Measurements from ENCODE around the gene ECSIT.

DNA sequence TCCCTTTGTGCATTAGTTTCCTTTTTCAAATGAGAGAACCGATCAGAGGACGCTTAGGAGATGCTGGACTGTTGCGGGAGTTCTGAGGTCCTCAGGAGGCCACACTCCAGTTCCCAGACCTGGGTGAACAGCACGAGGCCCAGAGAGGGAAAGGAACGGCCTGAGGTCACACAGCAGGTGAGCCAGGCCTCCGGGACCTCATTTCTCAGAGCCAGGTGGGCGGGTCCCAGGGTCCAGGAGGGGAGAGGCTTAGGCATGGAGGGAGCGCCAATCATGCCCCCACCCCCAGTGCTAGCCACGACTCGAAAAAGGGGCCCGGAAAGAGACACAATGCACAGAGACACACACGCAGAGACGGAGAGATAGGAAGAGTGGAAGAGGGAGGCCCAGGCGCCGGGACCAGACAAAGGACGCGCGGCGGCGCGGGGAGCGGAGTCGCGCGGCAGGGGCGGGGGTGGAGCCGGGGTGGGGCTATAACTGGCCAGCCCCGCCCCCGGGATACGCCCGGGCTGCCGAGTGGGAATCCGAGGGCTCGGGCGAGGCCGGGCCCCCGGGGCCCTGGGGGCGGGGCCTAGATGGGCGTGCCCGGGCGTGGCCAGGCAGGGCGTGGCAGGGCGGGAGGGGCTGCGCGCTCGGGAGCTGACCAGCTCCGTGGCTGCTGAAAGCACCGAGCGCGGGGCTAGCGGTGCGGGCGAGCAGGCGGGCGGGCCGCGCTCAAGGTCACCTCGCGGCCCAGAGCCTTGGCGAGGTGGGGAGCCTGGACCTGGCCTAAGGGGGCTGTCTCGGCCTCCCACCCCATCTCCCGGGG, 49.6 kb downstream of the ECSIT start:
- TF ChIP-seq ZNF70 (CRISPR knock-in tag; IDR thresholded peaks at IDR 0.05) (no peak), ZFP30 (CRISPR knock-in tag; IDR thresholded peaks at IDR 0.05) (no peak), ISL1 (CRISPR knock-in tag; IDR thresholded peaks at IDR 0.05) (no peak), RARB (CRISPR knock-in tag; IDR thresholded peaks at IDR 0.05) (no peak), ZFP3 (CRISPR knock-in tag; IDR thresholded peaks at IDR 0.05) (no peak), TOX (CRISPR knock-in tag; IDR thresholded peaks at IDR 0.05; ENCODE audit: borderline replicate concordance) (no peak), ZNF565 (CRISPR knock-in tag; conservative IDR thresholded peaks at IDR 0.05; ENCODE audit: low read depth) (no peak), CSDC2 (CRISPR knock-in tag; IDR thresholded peaks at IDR 0.05) (no peak)
- TF ChIP-seq, protein P1, sequence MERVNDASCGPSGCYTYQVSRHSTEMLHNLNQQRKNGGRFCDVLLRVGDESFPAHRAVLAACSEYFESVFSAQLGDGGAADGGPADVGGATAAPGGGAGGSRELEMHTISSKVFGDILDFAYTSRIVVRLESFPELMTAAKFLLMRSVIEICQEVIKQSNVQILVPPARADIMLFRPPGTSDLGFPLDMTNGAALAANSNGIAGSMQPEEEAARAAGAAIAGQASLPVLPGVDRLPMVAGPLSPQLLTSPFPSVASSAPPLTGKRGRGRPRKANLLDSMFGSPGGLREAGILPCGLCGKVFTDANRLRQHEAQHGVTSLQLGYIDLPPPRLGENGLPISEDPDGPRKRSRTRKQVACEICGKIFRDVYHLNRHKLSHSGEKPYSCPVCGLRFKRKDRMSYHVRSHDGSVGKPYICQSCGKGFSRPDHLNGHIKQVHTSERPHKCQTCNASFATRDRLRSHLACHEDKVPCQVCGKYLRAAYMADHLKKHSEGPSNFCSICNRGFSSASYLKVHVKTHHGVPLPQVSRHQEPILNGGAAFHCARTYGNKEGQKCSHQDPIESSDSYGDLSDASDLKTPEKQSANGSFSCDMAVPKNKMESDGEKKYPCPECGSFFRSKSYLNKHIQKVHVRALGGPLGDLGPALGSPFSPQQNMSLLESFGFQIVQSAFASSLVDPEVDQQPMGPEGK (CRISPR knock-in tag; IDR thresholded peaks at IDR 0.05; ENCODE audit: borderline replicate concordance): no peak

Data from SK-N-SH treated with all-trans-retinoic acid at 6 μM for 48 hours (cell line).